GM12874 (cell line): ENCODE data around the gene MTO1.

Experiments used
- CTCF ChIP-seq: IDR thresholded peaks from 2 replicates; pipeline ENCODE4 v1.5.1; 2011; ENCODE audit warnings: low read depth, mild to moderate bottlenecking, control low read depth, low read length, moderate library complexity; ENCODE audit not compliant: insufficient read depth

MTO1 gene, protein sequence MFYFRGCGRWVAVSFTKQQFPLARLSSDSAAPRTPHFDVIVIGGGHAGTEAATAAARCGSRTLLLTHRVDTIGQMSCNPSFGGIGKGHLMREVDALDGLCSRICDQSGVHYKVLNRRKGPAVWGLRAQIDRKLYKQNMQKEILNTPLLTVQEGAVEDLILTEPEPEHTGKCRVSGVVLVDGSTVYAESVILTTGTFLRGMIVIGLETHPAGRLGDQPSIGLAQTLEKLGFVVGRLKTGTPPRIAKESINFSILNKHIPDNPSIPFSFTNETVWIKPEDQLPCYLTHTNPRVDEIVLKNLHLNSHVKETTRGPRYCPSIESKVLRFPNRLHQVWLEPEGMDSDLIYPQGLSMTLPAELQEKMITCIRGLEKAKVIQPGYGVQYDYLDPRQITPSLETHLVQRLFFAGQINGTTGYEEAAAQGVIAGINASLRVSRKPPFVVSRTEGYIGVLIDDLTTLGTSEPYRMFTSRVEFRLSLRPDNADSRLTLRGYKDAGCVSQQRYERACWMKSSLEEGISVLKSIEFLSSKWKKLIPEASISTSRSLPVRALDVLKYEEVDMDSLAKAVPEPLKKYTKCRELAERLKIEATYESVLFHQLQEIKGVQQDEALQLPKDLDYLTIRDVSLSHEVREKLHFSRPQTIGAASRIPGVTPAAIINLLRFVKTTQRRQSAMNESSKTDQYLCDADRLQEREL

DNA sequence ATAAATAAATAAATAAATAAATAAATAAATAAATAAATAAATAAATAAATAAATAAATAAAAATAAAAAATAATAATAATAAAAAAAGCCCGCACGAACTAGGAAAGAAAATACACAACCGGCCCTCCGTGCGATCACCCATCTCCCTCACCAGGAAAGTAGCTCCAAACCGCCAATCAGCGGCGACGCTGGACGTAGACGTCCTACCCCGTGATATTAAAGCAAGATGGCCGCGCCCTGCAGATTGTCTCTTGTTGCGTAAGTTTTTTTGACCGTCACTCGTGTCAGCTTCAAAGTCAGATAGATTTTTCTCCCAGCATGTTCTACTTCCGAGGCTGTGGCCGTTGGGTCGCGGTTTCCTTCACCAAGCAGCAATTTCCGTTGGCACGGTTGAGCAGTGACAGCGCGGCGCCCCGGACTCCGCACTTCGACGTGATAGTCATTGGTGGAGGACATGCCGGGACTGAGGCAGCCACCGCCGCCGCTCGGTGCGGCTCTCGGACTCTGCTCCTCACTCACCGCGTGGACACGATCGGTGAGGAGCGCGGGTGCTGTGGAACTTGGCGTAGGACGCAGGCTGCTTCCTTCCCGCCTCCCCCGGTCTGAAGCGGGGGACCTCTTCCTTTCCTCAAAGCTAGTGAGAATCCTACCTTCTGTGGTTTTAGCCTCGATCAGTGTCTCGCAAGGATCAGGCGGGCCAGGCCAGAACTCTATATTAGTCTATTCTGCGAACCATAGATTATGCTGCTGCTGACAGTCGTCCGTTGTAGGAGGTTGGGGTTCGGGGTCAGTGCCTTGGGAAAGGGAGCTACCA is at the start of gene MTO1:
Gene MTO1, plus strand, starts transcription at position 201 of the 814 bp plus-strand sequence. Its CDS starts 118 bp downstream, at position 319.
- TF ChIP-seq CTCF: no peak

GRCh38 chr6:73413102-73413501 is 48.4 kb upstream of the MTO1 start:
- TF ChIP-seq CTCF: no peak

DNA sequence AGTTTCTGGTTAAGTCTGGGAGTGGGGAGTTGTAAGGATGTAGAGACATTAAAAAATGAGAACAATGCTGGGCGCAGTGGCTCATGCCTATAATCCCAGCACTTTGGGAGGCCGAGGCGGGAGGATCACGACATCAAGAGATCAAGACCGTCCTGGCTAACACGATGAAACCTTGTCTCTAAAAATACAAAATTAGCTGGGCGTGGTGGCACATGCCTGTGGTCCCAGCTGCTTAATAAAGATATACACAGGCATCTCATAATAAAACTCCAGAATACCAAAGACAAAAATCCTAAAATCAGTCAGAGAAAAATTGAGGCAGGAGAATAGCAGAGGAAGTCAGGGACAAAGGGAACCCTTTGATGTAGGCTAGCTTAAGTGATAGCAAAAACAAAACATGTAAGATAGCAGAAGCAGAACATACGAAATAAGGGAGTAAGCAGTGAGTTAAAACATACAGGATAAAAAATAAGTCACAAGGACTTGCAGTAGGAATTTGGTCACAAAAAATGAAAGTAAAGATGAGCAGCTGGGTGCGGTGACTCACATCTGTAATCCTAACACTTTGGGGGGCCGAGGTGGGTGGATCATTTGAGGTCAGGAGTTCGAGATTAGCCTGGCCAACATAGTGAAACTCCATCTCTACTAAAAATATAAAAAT is 43.3 kb upstream of the MTO1 start:
- TF ChIP-seq CTCF: no peak

DNA sequence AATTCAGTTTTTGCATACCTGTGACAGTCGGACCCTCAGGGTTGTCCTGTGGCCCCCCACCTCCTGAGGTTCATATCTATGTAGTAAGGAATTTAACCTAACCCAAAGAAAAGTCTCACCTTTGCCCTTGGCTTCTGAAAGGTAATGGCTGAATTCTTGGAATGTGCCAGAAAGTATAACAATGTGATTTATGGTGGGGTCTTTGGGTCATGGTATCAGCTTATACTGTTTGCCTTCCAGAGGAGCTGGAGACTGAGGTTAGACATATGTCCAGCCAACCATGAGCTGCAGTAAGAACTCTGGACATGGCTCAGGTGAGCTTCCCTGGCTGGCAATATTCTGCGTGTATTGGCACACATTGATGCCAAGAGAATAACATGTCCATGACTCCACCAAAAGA is 40.0 kb upstream of the MTO1 start:
- no peak for TF ChIP-seq CTCF

DNA sequence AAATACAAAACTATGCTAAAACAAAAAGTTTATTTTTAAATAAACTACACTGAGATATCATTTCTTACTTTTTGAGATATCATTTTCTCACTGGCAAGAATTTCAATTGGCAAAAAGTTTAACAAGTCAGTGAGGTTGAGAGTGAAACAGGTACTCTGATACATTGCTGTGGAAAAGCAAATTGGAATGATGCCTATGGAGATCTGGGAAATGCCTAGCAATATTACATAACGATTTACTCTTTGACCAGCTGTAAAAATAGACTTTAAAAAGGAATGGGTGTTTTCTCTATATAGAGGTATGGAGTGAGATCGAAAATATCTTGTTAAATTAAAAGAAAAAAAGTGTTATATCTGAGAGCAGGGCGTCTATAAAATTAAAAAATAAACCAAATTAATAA is 26.3 kb upstream of the MTO1 start:
- TF ChIP-seq CTCF: no peak

GRCh38 chr6:73443555-73443954 is 18.0 kb upstream of the MTO1 start:
- TF ChIP-seq CTCF: no peak
